ENCODE data around the gene ABCF2.

The ABCF2 gene

GRCh38 chr7:151212626-151213025 lies 14.4 kb downstream of the ABCF2 start:
- Histone ChIP-seq H3K4me3 (no peak overlapping the region), H3K9me3 (no peaks in the 10 kb centered on the region), H3K27me3 (no peaks in the 10 kb centered on the region), H3K4me1 (no peaks in the 10 kb centered on the region), H3K27ac (no peak overlapping the region), H3K36me3 (peaks cover 49 to 60% (median 57%) of the 10 kb centered on the region in 3 donors)
- intact Hi-C loops (cut with DNase I; ENCODE audit: low total_unique reads), result no loop called here
- DNase-seq, result no peak
- TF ChIP-seq CTCF (IDR thresholded peaks at IDR 0.05), result no peak

GRCh38 chr7:151211155-151211772 lies 15.7 kb downstream of the ABCF2 start:
- Histone ChIP-seq H3K4me3 (no peak overlapping the region), H3K27me3 (peaks cover 0 to 4% of the 10 kb centered on the region in 2 donors), H3K36me3 (peaks cover 38 to 47% (median 43%) of the 10 kb centered on the region in 3 donors), H3K27ac (no peak overlapping the region), H3K4me1 (no peaks in the 10 kb centered on the region), H3K9me3 (no peaks in the 10 kb centered on the region)
- DNase-seq, result no peak
- intact Hi-C loops (cut with DNase I; ENCODE audit: low total_unique reads), result no loop called here
- TF ChIP-seq CTCF (IDR thresholded peaks at IDR 0.05), result no peak

DNA sequence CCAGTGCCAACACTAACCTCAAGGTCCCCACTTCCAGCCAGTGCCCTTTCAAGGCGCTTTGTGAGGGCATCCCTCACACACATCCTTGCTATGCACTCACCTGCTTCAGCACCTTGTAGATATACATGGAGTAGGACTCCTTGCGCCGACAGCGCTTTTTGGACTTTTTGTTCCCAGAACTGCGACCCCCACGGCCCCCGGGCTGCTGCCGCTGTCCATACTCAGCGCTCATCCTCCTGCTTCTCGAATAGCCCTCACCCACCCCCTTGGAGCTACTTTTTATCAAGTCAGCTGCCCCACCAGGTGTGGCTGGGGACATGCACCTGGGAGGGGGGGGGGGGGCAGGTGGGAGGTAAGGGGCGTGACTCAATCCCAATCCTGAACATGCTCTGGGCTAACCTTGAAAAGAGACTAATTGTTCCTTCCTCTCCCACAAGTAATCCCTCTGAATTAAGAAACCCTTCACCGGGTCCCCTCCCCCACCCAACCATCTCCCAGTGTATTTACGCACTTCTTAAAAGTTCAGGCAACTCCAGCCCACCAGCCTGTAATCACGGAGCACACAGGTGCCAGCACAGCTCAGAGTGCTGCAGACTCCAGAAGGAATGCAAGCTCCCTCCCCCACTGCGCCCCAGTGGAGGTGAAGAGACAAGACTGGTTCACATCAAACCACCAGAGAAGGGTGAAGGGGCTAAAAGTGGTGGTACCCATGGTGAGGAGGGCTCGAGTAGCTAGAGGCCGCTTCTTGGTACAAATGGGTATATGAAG lies 16.7 kb downstream of the ABCF2 start, which contains the start of gene H2BK1:
Gene H2BK1, minus strand, starts transcription at position 402 of the 768 bp plus-strand sequence. Its CDS starts 170 bp downstream, at position 232.
- intact Hi-C loops (cut with DNase I; ENCODE audit: low total_unique reads), result no loop called here
- Histone ChIP-seq H3K9me3 (no peaks in the 10 kb centered on the region), H3K4me3 (no peak within 1 kb of the TSS), H3K36me3 (peaks cover 28 to 37% (median 33%) of the 10 kb centered on the region in 3 donors), H3K27ac (no peak within 1 kb of the TSS), H3K27me3 (peaks cover 0 to 9% of the 10 kb centered on the region in 2 donors), H3K4me1 (no peaks in the 10 kb centered on the region)
- no peak for DNase-seq
- TF ChIP-seq CTCF (IDR thresholded peaks at IDR 0.05), result no peak

- Histone ChIP-seq H3K27me3 (peaks cover 0 to 16% of the 10 kb centered on the region in 2 donors), H3K36me3 (peaks cover 22 to 30% (median 26%) of the 10 kb centered on the region in 3 donors), H3K27ac (no peak overlapping the region), H3K4me1 (no peaks in the 10 kb centered on the region), H3K4me3 (no peak overlapping the region), H3K9me3 (no peaks in the 10 kb centered on the region)
- TF ChIP-seq CTCF (IDR thresholded peaks at IDR 0.05), result no peak
- intact Hi-C loops (cut with DNase I; ENCODE audit: low total_unique reads), result no loop called here
- no peak for DNase-seq
Measured at GRCh38 chr7:151209588-151209987, 17.4 kb downstream of the ABCF2 start.

GRCh38 chr7:151208253-151208862 lies 18.6 kb downstream of the ABCF2 start:
- no peak for TF ChIP-seq CTCF (IDR thresholded peaks at IDR 0.05)
- no peaks in the 10 kb centered on the region for H3K4me1 ChIP-seq
- intact Hi-C loops (cut with DNase I; ENCODE audit: low total_unique reads), result no loop called here
- no peak for DNase-seq
- H3K27ac ChIP-seq, result no peak overlapping the region
- H3K27me3 ChIP-seq, result peaks cover 0 to 27% of the 10 kb centered on the region in 2 donors
- no peak overlapping the region for H3K4me3 ChIP-seq
- H3K9me3 ChIP-seq, result no peaks in the 10 kb centered on the region
- peaks cover 13 to 18% (median 14%) of the 10 kb centered on the region in 3 donors for H3K36me3 ChIP-seq

Data from tibial artery (tissue), 4 donors.